PC-9 (cell line): ENCODE data around the gene GRIN2D.

Experiments
- CTCF ChIP-seq: fragments of 200-600 bp; sonication (generic); conservative IDR thresholded peaks from 2 replicates; pipeline ENCODE4 v1.6.1; 2017; ENCODE audit warnings: mixed run types, antibody characterized with exemption, mild to moderate bottlenecking, moderate library complexity
- EZH2 ChIP-seq: fragments of 200-600 bp; sonication (generic); IDR thresholded peaks from 2 replicates; pipeline ENCODE4 v1.8.0; 2017; ENCODE audit warnings: antibody characterized with exemption, low read depth

DNA sequence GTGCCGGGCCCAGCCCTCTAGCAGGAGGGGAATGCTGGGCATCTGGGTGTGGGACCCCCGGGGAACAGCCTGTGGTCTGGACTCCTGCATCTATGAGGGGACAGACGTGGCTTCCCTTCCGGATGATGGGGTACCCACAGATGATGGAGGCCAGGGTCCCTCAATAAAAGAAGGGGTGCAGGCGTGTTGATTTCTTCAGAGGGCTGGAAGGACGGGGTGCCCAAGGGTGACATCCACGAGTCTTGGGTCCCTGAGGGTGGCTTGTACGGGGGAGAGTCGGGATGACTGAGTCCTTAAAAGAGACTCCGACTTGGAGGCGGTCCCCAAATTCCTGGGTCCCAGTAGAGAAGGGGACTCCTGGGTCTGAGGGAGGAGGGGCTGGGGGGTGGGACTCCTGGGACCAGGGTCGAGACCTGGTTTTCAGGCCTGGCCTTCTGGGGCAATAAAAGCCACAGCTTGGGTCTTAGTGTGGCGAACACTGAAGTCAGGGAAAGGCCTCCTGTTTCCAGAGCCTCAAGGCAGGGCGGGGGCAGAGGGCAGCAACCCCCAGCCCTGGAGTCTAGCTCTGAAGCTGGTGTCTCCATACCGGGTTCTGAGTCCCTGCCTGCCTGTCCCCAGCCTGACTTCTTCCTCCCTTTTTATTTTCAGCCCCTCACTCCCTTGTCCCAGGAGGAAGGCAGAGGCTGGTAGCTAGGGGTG is 459 bp upstream of the GRIN2D start:
- TF ChIP-seq CTCF: no peak
- TF ChIP-seq EZH2: no peak
